ENCODE measurements around the gene ICAM2.
"Not testable (repeated sequence)": the region's sequence is repeated elsewhere in the genome, so short reads cannot be mapped to it uniquely, and the experiment has no call there.

ICAM2 gene

GRCh38 chr17:64042700-64043485, 22.5 kb upstream of the ICAM2 start:
- DNase-seq (ENCODE audit: low read depth in 2 of 2), result no peak

- no peak for DNase-seq (ENCODE audit: low read depth in 2 of 2)
These were observed 21.5 kb upstream of the ICAM2 start for GRCh38 chr17:64041912-64042311.

GRCh38 chr17:64040206-64040605, 19.8 kb upstream of the ICAM2 start:
- no peak for DNase-seq (ENCODE audit: low read depth in 2 of 2)

DNA sequence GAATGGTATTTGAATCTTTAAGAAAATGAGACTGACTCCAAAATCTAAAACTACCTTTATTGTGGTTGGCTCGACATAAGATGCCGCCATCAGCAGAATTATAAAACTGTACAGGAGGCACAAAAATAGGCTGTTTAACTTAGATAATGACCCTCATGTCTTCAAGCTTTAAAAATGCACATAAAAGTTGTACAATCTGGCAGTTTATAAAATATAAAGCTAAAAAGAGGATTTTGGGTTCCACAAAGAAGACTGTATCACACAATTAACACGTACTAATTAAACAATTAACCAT, 18.6 kb upstream of the ICAM2 start:
- DNase-seq (ENCODE audit: low read depth in 2 of 2), result no peak

DNA sequence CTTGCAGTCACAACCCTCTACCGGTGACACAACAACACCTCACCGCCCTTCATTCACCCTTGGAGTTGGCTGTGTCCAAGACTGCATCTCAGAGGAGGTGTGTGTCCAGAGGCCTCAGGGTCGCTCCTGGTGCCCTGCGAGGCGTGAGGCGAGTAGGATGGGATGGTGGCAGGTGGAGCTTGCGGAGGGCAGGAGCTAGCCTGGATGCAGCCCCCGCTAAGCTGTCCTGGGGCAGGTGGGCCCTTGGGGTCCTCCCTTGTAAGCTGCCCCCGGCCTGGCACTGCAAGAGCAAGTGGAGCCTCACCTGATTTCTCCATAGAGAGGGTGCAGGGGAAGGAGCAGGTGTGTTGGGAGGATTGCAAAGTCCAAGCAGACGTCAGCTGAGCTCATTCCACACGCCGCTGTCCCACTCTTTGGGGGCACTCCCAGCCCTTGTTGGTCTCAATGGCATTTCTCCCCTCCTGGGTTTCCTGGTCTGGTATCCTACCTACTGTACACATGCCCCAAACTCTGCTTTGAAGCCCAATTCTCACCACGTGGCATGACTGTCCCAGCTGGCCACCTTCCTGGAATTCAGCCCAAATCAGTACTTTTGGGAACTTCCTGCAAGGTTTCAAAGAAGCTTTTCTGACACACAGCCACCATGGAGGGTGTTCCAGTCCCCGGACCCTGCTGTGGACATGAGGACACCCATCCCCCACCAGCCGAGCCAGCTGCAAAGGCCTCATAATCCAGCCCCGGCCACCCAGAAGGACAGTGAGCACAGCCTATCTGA, 18.1 kb upstream of the ICAM2 start:
- DNase-seq (ENCODE audit: low read depth in 2 of 2), result no peak

DNA sequence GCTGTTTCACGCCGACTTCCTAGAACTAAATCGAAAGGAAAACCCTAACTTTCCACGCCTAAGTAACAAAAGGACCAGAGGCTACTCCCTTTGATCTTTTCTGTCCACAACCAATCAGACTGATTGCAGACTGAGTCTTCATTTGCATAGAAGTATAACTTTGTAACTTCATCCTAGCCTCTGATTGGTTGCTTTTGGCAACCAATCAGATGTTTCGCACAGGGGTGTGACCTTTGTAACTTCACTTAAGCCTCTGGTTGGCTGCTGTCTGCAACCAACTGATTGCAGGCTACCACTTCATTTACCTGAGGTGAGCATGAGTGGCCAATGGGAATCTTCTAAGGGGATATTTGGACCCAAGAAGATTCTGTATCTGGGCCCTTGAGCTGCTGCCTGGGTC, 17.4 kb upstream of the ICAM2 start:
- no peak for DNase-seq (ENCODE audit: low read depth in 2 of 2)

- DNase-seq (ENCODE audit: low read depth in 2 of 2), result no peak
These were observed 16.7 kb upstream of the ICAM2 start for GRCh38 chr17:64037180-64037579.

- DNase-seq (ENCODE audit: low read depth in 2 of 2), result no peak
These were observed 15.9 kb upstream of the ICAM2 start for GRCh38 chr17:64036198-64036922.

GRCh38 chr17:64032081-64032480, 11.6 kb upstream of the ICAM2 start:
- DNase-seq (ENCODE audit: low read depth in 2 of 2), result no peak

DNA sequence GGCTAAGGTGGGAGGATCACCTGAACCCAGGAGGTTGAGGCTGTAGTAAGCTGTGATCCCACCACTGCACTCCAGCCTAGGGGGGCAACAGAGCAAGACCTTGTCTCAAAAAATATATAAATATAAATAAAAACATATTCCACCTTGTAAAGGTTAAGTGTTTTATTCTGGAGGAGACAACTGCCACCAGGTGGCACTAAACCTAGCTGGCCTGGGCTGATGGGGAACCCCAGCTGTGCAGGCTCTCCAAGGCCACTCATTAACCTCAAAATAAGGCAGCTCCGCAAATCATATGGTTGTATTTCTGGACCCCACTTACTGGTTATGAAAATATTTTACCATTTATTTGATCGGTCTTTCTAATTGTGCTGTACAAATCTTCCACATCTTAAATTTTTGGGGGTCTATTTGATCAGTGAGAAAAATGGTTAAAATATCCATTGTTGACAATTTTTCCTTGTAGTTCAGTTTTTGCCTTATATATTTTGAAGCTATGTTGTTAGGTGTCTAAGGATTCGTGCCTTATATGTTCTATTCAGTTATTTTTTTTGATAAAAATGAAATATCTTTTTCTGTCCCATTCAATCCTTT, 8.5 kb upstream of the ICAM2 start:
- peak; percentile 41 to 56 for DNase-seq (ENCODE audit: low read depth in 2 of 2)

DNA sequence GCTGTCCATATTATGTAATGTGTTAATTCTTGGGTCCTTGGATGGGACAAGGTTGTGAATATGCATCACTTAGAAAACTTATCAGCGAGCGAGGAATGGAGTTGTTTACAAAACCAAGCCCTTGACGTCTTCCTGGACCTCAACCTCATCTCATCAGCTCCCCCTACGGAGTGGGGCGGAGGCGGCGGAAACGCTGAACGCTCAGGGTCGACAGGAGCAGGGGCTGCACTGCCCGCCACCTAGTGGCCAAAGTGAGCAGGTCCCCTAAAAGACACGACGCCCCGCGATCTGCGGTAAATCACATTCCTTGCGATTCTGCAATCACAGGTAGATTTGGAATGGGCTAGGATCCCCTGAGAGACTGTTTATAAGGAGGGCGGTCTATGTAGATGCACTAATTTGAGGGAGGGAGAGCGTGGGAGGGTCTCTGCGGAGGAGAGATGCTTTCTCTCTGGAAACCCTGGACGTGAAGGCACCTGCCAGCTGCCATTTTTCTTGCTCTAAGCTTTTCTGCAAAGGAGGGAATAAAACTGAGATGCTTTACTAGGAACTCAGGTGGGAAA, 5.4 kb upstream of the ICAM2 start:
- DNase-seq (ENCODE audit: low read depth in 2 of 2), result peak; percentile 74 to 83

GRCh38 chr17:64024781-64025731, 4.6 kb upstream of the ICAM2 start:
- DNase-seq (ENCODE audit: low read depth in 2 of 2), result peak; percentile 19 to 20

- DNase-seq (ENCODE audit: low read depth in 2 of 2), result no peak
These were observed 3.8 kb upstream of the ICAM2 start for GRCh38 chr17:64024215-64024654.

- DNase-seq (ENCODE audit: low read depth in 2 of 2), result no peak
These were observed 2.2 kb upstream of the ICAM2 start for GRCh38 chr17:64022611-64023063.

- DNase-seq (ENCODE audit: low read depth in 2 of 2), result not testable (repeated sequence)
These were observed 877 bp downstream of the ICAM2 start for GRCh38 chr17:64019551-64019961.

DNA sequence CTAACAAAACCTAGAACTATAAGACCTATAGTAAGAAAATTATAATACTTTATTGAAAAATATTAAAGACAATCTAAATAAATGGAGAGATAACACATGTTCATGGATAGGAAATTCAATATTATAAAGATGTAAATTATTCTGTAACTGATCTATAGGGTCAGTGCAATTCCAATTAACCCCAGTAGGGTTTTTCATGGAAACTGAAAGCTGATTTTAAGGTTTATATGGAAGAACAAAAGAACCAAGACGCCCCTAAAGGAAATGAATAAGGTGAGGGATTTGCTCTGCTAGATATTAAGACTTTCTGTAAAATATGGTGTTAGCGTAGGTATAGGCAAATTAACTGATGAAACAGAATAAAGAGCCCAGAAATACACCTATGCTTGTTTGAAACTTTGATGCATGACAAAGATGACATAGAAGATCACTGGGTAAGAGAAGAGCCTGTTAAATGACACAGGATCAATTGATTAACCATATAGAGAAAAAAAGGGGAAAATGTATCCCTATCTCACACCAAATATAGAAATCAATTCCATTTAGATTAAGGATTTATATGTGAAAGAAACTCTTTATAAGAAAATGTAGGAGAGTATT, 3.0 kb downstream of the ICAM2 start:
- DNase-seq (ENCODE audit: low read depth in 2 of 2), result no peak

GRCh38 chr17:64016974-64017373, 3.5 kb downstream of the ICAM2 start:
- DNase-seq (ENCODE audit: low read depth in 2 of 2), result no peak

- DNase-seq (ENCODE audit: low read depth in 2 of 2), result no peak
These were observed 4.1 kb downstream of the ICAM2 start for GRCh38 chr17:64016231-64016784.

- DNase-seq (ENCODE audit: low read depth in 2 of 2), result no peak
These were observed 5.0 kb downstream of the ICAM2 start for GRCh38 chr17:64015447-64015846.
